ENCODE measurements around the gene BMI1. TPM values are rescaled to one million over a fixed set of nuclear protein-coding genes. Genes with fewer than 3 reads are reported as not detected.

Gene BMI1
- total RNA-seq, 4 donors from 2014 or later: 47.7 to 77.0 (median 50.2) TPM

DNA sequence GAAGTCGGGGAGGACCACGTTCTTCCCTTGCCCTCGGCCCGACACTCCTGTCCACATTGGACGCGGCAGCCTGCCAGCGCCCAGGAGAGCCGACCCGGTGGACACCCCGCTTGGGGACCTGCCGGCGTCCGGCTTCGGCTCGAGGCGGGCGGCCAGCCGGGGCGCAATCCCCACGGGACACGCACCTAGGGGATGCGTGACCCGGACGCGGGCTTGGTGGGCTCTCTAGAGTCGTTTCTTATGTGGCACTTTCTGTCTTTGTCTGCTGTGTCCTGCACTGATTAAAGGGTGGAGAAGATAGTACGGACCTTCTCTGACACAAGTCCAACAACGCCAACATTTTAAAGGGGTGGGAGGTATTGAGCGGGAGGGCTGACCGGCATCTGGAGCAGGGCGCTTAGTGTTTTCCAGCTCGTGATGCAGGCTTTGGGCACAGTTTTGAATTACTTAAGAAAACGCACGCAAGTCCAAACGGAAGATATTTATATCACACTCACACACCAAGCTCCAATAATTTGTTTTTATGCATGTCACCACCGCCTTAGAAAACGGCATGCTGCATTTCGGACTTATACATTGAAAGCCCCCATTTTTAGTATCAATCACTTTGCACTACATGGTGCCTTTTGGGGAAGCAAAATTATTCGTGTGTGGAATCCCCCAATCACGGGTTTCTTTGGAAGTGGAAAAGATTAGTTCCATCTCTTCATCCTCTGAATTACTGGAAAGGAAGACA, 20.5 kb downstream of the BMI1 start:
- TF ChIP-seq CTCF (IDR thresholded peaks at IDR 0.05; ENCODE audit: low read depth): no peak

DNA sequence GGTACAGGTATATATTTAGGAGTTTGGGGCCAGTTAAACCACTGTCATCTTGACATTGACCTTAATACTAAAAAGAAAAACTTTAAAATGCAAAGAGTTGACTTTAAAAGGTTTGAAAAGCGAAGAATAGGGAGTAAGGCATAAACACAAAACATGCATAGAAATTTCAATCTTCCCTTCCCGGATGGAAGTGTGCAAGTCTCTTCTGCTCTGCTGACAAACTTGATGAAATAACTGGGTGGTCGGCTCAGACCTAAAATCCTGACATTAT, 21.0 kb downstream of the BMI1 start:
- TF ChIP-seq CTCF (IDR thresholded peaks at IDR 0.05; ENCODE audit: low read depth): no peak

- no peak for TF ChIP-seq CTCF (IDR thresholded peaks at IDR 0.05; ENCODE audit: low read depth)
These were observed 21.5 kb downstream of the BMI1 start for GRCh38 chr10:22342421-22342820.

GRCh38 chr10:22343731-22344130, 22.8 kb downstream of the BMI1 start:
- TF ChIP-seq CTCF (IDR thresholded peaks at IDR 0.05; ENCODE audit: low read depth): no peak

- no peak for TF ChIP-seq CTCF (IDR thresholded peaks at IDR 0.05; ENCODE audit: low read depth)
These were observed 23.4 kb downstream of the BMI1 start for GRCh38 chr10:22344249-22344648.

GRCh38 chr10:22344781-22345300, 23.9 kb downstream of the BMI1 start:
- TF ChIP-seq CTCF (IDR thresholded peaks at IDR 0.05; ENCODE audit: low read depth): no peak

GRCh38 chr10:22345301-22346095, 24.6 kb downstream of the BMI1 start, which contains the start of gene SPAG6:
SPAG6 (plus strand) TSS chr10:22345496; CDS start chr10:22345612, 116 bp downstream.
- no peak for TF ChIP-seq CTCF (IDR thresholded peaks at IDR 0.05; ENCODE audit: low read depth)
